Adipose tissue (tissue), 3 donors: ENCODE results near the gene SNX27. TPM values are rescaled to one million over a fixed set of nuclear protein-coding genes. Genes with fewer than 3 reads are reported as not detected.
"Not testable (repeated sequence)": the region's sequence is repeated elsewhere in the genome, so short reads cannot be mapped to it uniquely, and the experiment has no call there.

Source experiments
- H3K27ac ChIP-seq: one replicate; pipeline ENCODE4 v1.5.1; 2013; ENCODE audit warnings: low read depth, low read length
- WGBS, 3 donors: extraction: QIAGEN DNeasy Blood & Tissue Kit; methylation state at CpG; one replicate each; pipeline ENCODE4 v1.1.7; 2013; 5-methylcytosine and 5-hydroxymethylcytosine counted together
- polyA plus RNA-seq, 3 donors: library from polyadenylated mRNA; stranded (reverse); fragments of 200-250 nt; gene quantifications; one replicate each; pipeline ENCODE4 v1.2.3, GENCODE V29; 2013
- donor health status: healthy with polysubstance abuse.
- donor health status: Bipolar disorder and iron deficiency.
- donor health status: healthy.

Gene SNX27
- polyA plus RNA-seq, 3 donors = 3.5 to 19.5 (median 4.7) TPM

GRCh38 chr1:151624783-151625182 is 12.9 kb downstream of the SNX27 start:
- 89 to 98% (median 95%) methylated on average over 3 of the region's 3 CpGs for WGBS, 3 donors
- no peak overlapping the region for H3K27ac ChIP-seq

- WGBS, 3 donors = 91 to 95% (median 93%) methylated on average over 3 of the region's 3 CpGs
- H3K27ac ChIP-seq = no peak overlapping the region
Measured at GRCh38 chr1:151626740-151627334, 15.0 kb downstream of the SNX27 start.

- H3K27ac ChIP-seq = no peak overlapping the region
- 82 to 85% (median 83%) methylated on average over 9 of the region's 9 CpGs for WGBS, 3 donors
Measured at GRCh38 chr1:151629278-151629677, 17.4 kb downstream of the SNX27 start.

- H3K27ac ChIP-seq = no peak overlapping the region
- WGBS, 3 donors = 69 to 88% (median 75%) methylated on average over 2 of the region's 2 CpGs
Measured at GRCh38 chr1:151635479-151636072, 23.7 kb downstream of the SNX27 start.

GRCh38 chr1:151638074-151638775 is 26.4 kb downstream of the SNX27 start:
- no peak overlapping the region for H3K27ac ChIP-seq
- 52 to 72% (median 69%) methylated on average over 2 of the region's 2 CpGs for WGBS, 3 donors

GRCh38 chr1:151638812-151639211 is 27.0 kb downstream of the SNX27 start:
- no peak overlapping the region for H3K27ac ChIP-seq
- 43 to 91% (median 84%) methylated on average over 9 of the region's 9 CpGs for WGBS, 3 donors

GRCh38 chr1:151639466-151639865 is 27.6 kb downstream of the SNX27 start:
- 20 to 39% (median 35%) methylated on average over 2 of the region's 2 CpGs for WGBS, 3 donors
- H3K27ac ChIP-seq = no peak overlapping the region

GRCh38 chr1:151641229-151641628 is 29.4 kb downstream of the SNX27 start:
- WGBS, 3 donors = 91 to 94% (median 93%) methylated on average over 1 of the region's 1 CpG
- H3K27ac ChIP-seq = no peak overlapping the region

GRCh38 chr1:151643085-151643484 is 31.2 kb downstream of the SNX27 start:
- 89 to 93% (median 91%) methylated on average over 11 of the region's 11 CpGs for WGBS, 3 donors

GRCh38 chr1:151644001-151644400 is 32.2 kb downstream of the SNX27 start:
- no peak overlapping the region for H3K27ac ChIP-seq
- WGBS, 3 donors = 90 to 95% (median 94%) methylated on average over 2 of the region's 2 CpGs

More at GRCh38 chr1:151643085-151643484, 31.2 kb downstream of the SNX27 start:
- H3K27ac ChIP-seq = not testable (repeated sequence)

- 60 to 86% (median 63%) methylated on average over 1 of the region's 1 CpG for WGBS, 3 donors
- no peak overlapping the region for H3K27ac ChIP-seq
Measured at GRCh38 chr1:151653397-151653796, 41.5 kb downstream of the SNX27 start.

- 55 to 61% (median 60%) methylated on average over 3 of the region's 3 CpGs for WGBS, 3 donors
- H3K27ac ChIP-seq = no peak overlapping the region
Measured at GRCh38 chr1:151655371-151655770, 43.5 kb downstream of the SNX27 start.

GRCh38 chr1:151661751-151662150 is 49.9 kb downstream of the SNX27 start:
- no peak overlapping the region for H3K27ac ChIP-seq
- WGBS, 3 donors = 24 to 48% (median 45%) methylated on average over 6 of the region's 6 CpGs

GRCh38 chr1:151668090-151668489 is 56.2 kb downstream of the SNX27 start:
- 76 to 91% (median 87%) methylated on average over 3 of the region's 3 CpGs for WGBS, 3 donors
- no peak overlapping the region for H3K27ac ChIP-seq

GRCh38 chr1:151670036-151670675 is 58.3 kb downstream of the SNX27 start:
- 65 to 90% (median 71%) methylated on average over 2 of the region's 2 CpGs for WGBS, 3 donors
- not testable (repeated sequence) for H3K27ac ChIP-seq

GRCh38 chr1:151673407-151673806 is 61.6 kb downstream of the SNX27 start:
- 61 to 88% (median 84%) methylated on average over 1 of the region's 1 CpG for WGBS, 3 donors

GRCh38 chr1:151680391-151680790 is 68.5 kb downstream of the SNX27 start:
- no peak overlapping the region for H3K27ac ChIP-seq

More at GRCh38 chr1:151673407-151673806, 61.6 kb downstream of the SNX27 start:
- H3K27ac ChIP-seq = no peak overlapping the region

GRCh38 chr1:151680826-151681225 is 69.0 kb downstream of the SNX27 start:
- H3K27ac ChIP-seq = no peak overlapping the region
- WGBS, 3 donors = 44 to 78% (median 54%) methylated on average over 3 of the region's 3 CpGs

More at GRCh38 chr1:151680391-151680790, 68.5 kb downstream of the SNX27 start:
- WGBS, 3 donors = 76 to 82% (median 80%) methylated on average over 4 of the region's 4 CpGs

- H3K27ac ChIP-seq = no peak overlapping the region
Measured at GRCh38 chr1:151681923-151682322, 70.1 kb downstream of the SNX27 start.

More at GRCh38 chr1:151681923-151682322, 70.1 kb downstream of the SNX27 start:
- WGBS, 3 donors = 88 to 95% (median 93%) methylated on average over 2 of the region's 2 CpGs
